IMR-90 (cell line): ENCODE results near the gene SLC38A11.
"Not testable (repeated sequence)": the region's sequence is repeated elsewhere in the genome, so short reads cannot be mapped to it uniquely, and the experiment has no call there.

Source experiments
- CEBPB ChIP-seq: IDR thresholded peaks from 2 replicates; pipeline ENCODE4 v1.6.1; 2012; ENCODE audit warnings: low read depth, low read length, improper control_type of control experiment
- CTCF ChIP-seq: conservative IDR thresholded peaks from 2 replicates; pipeline ENCODE4 v1.5.1; 2012; ENCODE audit warnings: mild to moderate bottlenecking, low read depth, low read length, improper control_type of control experiment
- ELK1 ChIP-seq: fragments of 150-350 bp; IDR thresholded peaks from 2 replicates; pipeline ENCODE4 v1.6.1; 2016; ENCODE audit warnings: low read depth, mild to moderate bottlenecking, low read length, moderate library complexity, borderline replicate concordance
- MXI1 ChIP-seq: IDR thresholded peaks from 2 replicates; pipeline ENCODE4 v1.6.1; 2012; ENCODE audit warnings: low read depth, mild to moderate bottlenecking, low read length, moderate library complexity, borderline replicate concordance
- RAD21 ChIP-seq: IDR thresholded peaks from 2 replicates; pipeline ENCODE4 v1.6.1; 2012; ENCODE audit warnings: low read length, improper control_type of control experiment
- RFX5 ChIP-seq: IDR thresholded peaks from 2 replicates; pipeline ENCODE4 v1.8.0; 2012; ENCODE audit warnings: low read depth, mild to moderate bottlenecking, low read length, moderate library complexity
- USF2 ChIP-seq: fragments of 150-350 bp; IDR thresholded peaks from 2 replicates; pipeline ENCODE4 v1.6.1; 2017; ENCODE audit warnings: mild to moderate bottlenecking, antibody characterized with exemption, low read length, low read depth

- not testable (repeated sequence) for TF ChIP-seq ELK1, MXI1, USF2, CTCF, CEBPB, RAD21, RFX5
Measured at GRCh38 chr2:164986027-164986426, 30.7 kb upstream of the SLC38A11 start.
